Effector memory CD4-positive, alpha-beta T cell (primary cell): ENCODE measurements around the gene PGGT1B.

Experiments
- DNase-seq, 3 donors: peaks; one replicate each; pipeline ENCODE4 v3.0.0-alpha.2; 2020
- H3K27ac ChIP-seq: 2 replicates; pipeline ENCODE4 v1.7.0; 2013; ENCODE audit warnings: mild to moderate bottlenecking, low read length, moderate library complexity; ENCODE audit not compliant: insufficient read depth, poor library complexity, severe bottlenecking
- H3K27me3 ChIP-seq: replicated peaks from 2 replicates; pipeline ENCODE4 v1.7.0; 2013; ENCODE audit warnings: mild to moderate bottlenecking, low read length; ENCODE audit not compliant: insufficient read depth, control insufficient read depth, poor library complexity, severe bottlenecking
- H3K36me3 ChIP-seq: 2 replicates; pipeline ENCODE4 v1.7.0; 2013; ENCODE audit warnings: mild to moderate bottlenecking, low read length, moderate library complexity; ENCODE audit not compliant: control insufficient read depth, insufficient read depth
- H3K4me1 ChIP-seq: 2 replicates; pipeline ENCODE4 v1.7.0; 2013; ENCODE audit warnings: low read length, mild to moderate bottlenecking; ENCODE audit not compliant: control insufficient read depth, insufficient read depth, poor library complexity, severe bottlenecking
- H3K4me3 ChIP-seq: 2 replicates; pipeline ENCODE4 v1.7.0; 2013; ENCODE audit warnings: low read length, low read depth, mild to moderate bottlenecking; ENCODE audit not compliant: insufficient read depth, poor library complexity, severe bottlenecking
- H3K9me3 ChIP-seq: 2 replicates; pipeline ENCODE4 v1.7.0; 2013; ENCODE audit warnings: mild to moderate bottlenecking, low read length, moderate library complexity; ENCODE audit not compliant: control insufficient read depth

The PGGT1B gene

GRCh38 chr5:115291397-115291796 lies 28.7 kb upstream of the PGGT1B start:
- H3K4me1 ChIP-seq: no peaks in the 10 kb centered on the region
- H3K9me3 ChIP-seq: no peaks in the 10 kb centered on the region
- no peak for DNase-seq
- no peak overlapping the region for H3K4me3 ChIP-seq
- no peaks in the 10 kb centered on the region for H3K36me3 ChIP-seq
- no peak overlapping the region for H3K27ac ChIP-seq
- H3K27me3 ChIP-seq: no peaks in the 10 kb centered on the region

GRCh38 chr5:115289104-115289503 lies 26.4 kb upstream of the PGGT1B start:
- Histone ChIP-seq H3K36me3 (no peaks in the 10 kb centered on the region), H3K27me3 (no peaks in the 10 kb centered on the region), H3K4me3 (no peak overlapping the region), H3K4me1 (no peaks in the 10 kb centered on the region), H3K27ac (no peak overlapping the region), H3K9me3 (no peaks in the 10 kb centered on the region)
- no peak for DNase-seq

- no peak for DNase-seq
- no peaks in the 10 kb centered on the region for H3K9me3 ChIP-seq
- H3K4me3 ChIP-seq: no peak overlapping the region
These were observed 21.3 kb upstream of the PGGT1B start for GRCh38 chr5:115284021-115284420.

GRCh38 chr5:115282131-115282530 lies 19.5 kb upstream of the PGGT1B start:
- no peak overlapping the region for H3K27ac ChIP-seq
- H3K4me3 ChIP-seq: no peak overlapping the region
- no peaks in the 10 kb centered on the region for H3K9me3 ChIP-seq
- H3K36me3 ChIP-seq: no peaks in the 10 kb centered on the region
- no peaks in the 10 kb centered on the region for H3K4me1 ChIP-seq
- no peak for DNase-seq
- no peaks in the 10 kb centered on the region for H3K27me3 ChIP-seq

More at GRCh38 chr5:115284021-115284420, 21.3 kb upstream of the PGGT1B start:
- Histone ChIP-seq H3K4me1 (no peaks in the 10 kb centered on the region), H3K27ac (no peak overlapping the region), H3K36me3 (no peaks in the 10 kb centered on the region), H3K27me3 (no peaks in the 10 kb centered on the region)

- DNase-seq: no peak
- Histone ChIP-seq H3K9me3 (no peaks in the 10 kb centered on the region), H3K27me3 (no peaks in the 10 kb centered on the region), H3K4me1 (no peaks in the 10 kb centered on the region), H3K36me3 (peaks cover 8% of the 10 kb centered on the region), H3K27ac (no peak overlapping the region), H3K4me3 (no peak overlapping the region)
These were observed 11.9 kb upstream of the PGGT1B start for GRCh38 chr5:115274584-115274983.

- H3K27ac ChIP-seq: no peak overlapping the region
- no peaks in the 10 kb centered on the region for H3K9me3 ChIP-seq
- H3K36me3 ChIP-seq: peaks cover 8% of the 10 kb centered on the region
- no peaks in the 10 kb centered on the region for H3K27me3 ChIP-seq
- H3K4me3 ChIP-seq: no peak overlapping the region
- H3K4me1 ChIP-seq: no peaks in the 10 kb centered on the region
- no peak for DNase-seq
These were observed 9.8 kb upstream of the PGGT1B start for GRCh38 chr5:115272297-115272958.

- Histone ChIP-seq H3K27ac (no peak overlapping the region), H3K4me1 (no peaks in the 10 kb centered on the region), H3K27me3 (no peaks in the 10 kb centered on the region), H3K9me3 (no peaks in the 10 kb centered on the region), H3K36me3 (peaks cover 8% of the 10 kb centered on the region), H3K4me3 (no peak overlapping the region)
- no peak for DNase-seq
These were observed 8.8 kb upstream of the PGGT1B start for GRCh38 chr5:115271295-115272050.

- H3K27ac ChIP-seq: no peak overlapping the region
- no peak for DNase-seq
- H3K4me3 ChIP-seq: no peak overlapping the region
- H3K27me3 ChIP-seq: no peaks in the 10 kb centered on the region
- H3K36me3 ChIP-seq: no peaks in the 10 kb centered on the region
- H3K9me3 ChIP-seq: no peaks in the 10 kb centered on the region
- peaks cover 3% of the 10 kb centered on the region for H3K4me1 ChIP-seq
These were observed 4.9 kb upstream of the PGGT1B start for GRCh38 chr5:115267617-115268016.

GRCh38 chr5:115265220-115265619 lies 2.5 kb upstream of the PGGT1B start:
- Histone ChIP-seq H3K27ac (no peak overlapping the region), H3K9me3 (no peaks in the 10 kb centered on the region), H3K4me3 (no peak overlapping the region), H3K36me3 (no peaks in the 10 kb centered on the region), H3K27me3 (no peaks in the 10 kb centered on the region), H3K4me1 (peaks cover 12% of the 10 kb centered on the region)
- no peak for DNase-seq

GRCh38 chr5:115264786-115265185 lies 2.1 kb upstream of the PGGT1B start:
- Histone ChIP-seq H3K27ac (no peak overlapping the region), H3K27me3 (no peaks in the 10 kb centered on the region), H3K36me3 (no peaks in the 10 kb centered on the region), H3K4me1 (peaks cover 12% of the 10 kb centered on the region), H3K4me3 (no peak overlapping the region), H3K9me3 (no peaks in the 10 kb centered on the region)
- DNase-seq: no peak
